GM12873 (cell line): ENCODE measurements around the gene TMOD1.

Experiments used
- TF ChIP-seq, protein P1 (sequence below): IDR thresholded peaks from 2 replicates; pipeline ENCODE4 v1.5.1; 2012; ENCODE audit warnings: low read depth, mild to moderate bottlenecking, moderate library complexity, low read length, control low read depth; ENCODE audit not compliant: insufficient read depth; ENCODE audit errors: missing control alignments

TMOD1 gene

DNA sequence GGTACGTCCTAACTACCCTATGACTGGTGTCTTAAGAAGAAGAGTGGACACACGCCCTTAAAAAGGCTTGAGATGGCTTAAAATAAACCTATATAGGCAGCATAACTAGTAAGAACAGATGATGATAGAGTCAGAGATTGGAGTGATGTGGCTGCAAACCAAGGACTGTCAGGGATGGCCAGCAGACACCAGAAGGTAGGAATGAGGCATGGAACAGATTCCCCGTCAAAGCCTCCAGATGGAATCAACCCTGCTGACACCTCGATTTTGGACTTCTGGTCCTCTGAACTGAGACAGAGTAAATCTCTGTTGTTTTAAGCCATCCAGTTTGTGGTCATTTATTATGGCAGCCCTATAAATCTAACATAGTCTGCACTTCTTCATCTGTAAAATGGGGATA lies 7.4 kb downstream of the TMOD1 start:
- TF ChIP-seq, protein P1, sequence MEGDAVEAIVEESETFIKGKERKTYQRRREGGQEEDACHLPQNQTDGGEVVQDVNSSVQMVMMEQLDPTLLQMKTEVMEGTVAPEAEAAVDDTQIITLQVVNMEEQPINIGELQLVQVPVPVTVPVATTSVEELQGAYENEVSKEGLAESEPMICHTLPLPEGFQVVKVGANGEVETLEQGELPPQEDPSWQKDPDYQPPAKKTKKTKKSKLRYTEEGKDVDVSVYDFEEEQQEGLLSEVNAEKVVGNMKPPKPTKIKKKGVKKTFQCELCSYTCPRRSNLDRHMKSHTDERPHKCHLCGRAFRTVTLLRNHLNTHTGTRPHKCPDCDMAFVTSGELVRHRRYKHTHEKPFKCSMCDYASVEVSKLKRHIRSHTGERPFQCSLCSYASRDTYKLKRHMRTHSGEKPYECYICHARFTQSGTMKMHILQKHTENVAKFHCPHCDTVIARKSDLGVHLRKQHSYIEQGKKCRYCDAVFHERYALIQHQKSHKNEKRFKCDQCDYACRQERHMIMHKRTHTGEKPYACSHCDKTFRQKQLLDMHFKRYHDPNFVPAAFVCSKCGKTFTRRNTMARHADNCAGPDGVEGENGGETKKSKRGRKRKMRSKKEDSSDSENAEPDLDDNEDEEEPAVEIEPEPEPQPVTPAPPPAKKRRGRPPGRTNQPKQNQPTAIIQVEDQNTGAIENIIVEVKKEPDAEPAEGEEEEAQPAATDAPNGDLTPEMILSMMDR, result no peak

DNA sequence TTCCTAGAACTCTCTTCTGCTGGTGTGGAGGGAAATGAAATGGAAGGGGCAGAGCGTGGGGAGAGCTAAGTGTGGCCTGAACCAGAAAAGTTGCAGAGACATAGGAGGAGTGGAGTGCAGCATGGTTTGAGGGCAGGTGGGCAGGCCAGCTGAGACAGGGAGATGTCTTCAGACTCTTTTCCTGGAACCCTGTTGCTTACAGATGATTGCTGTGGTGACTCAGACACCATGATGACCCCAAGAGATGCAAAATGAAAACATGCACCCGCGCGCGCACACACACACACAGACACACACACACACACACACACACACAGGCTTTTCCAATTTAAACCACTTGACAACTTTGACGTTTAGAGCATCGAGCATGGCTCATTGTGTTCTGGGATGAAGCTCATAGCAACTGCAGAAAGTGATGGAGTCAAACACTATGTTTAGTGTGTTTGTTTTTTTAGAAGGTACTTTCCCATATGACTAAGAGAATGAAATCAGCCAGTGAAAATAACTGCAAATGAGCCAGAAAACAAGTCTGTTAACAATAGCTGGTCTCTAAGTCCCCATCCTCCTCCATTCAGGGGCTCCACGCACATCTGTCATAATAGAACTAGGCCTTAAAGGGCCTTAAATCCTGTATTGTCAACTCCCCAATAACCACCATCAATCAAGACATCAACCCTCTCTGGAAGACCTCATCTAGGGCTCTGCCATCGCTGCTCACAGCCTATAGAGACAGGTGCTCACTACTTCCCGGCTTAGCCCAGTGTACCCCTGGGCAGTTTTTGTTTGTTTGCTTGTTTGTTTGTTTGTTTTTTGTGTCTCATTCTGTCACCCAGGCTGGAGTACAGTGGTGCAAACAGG lies 9.6 kb downstream of the TMOD1 start:
- TF ChIP-seq, protein P1, result no peak

DNA sequence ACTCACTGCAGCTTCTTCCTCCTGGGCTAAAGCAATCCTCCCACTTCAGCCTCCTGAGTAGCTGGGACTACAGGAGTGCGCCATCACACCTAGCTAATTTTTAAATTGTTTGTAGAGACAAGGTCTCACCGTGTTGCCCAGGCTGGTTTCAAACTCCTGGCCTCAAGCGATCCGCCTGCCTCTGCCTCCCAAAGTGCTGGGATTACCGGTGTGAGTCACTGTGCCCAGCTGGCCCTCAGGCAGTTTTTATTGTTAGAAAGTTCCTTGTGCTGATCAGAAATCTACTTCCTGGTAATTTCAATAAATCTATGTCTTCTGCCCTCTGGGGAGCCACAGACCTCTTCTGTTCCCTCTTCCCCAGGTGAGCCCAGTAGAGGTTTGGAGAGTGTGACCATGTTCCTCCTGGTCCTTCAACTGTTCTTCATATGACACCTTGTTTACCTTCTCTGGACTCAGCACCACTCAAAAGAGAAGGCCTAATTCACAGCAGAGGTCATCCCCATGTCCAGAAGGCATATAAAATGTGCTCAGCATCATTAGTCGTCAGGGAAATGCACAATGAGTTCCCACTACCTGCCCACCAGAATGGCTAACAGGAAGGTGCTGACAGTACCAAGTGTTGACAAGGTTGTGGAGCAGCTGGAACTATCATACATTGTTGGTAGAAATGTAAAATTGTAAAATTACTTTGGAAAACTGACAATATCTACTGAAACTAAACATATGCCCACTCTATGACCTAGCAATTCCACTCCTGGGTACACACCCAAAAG lies 10.4 kb downstream of the TMOD1 start:
- TF ChIP-seq, protein P1, result no peak

DNA sequence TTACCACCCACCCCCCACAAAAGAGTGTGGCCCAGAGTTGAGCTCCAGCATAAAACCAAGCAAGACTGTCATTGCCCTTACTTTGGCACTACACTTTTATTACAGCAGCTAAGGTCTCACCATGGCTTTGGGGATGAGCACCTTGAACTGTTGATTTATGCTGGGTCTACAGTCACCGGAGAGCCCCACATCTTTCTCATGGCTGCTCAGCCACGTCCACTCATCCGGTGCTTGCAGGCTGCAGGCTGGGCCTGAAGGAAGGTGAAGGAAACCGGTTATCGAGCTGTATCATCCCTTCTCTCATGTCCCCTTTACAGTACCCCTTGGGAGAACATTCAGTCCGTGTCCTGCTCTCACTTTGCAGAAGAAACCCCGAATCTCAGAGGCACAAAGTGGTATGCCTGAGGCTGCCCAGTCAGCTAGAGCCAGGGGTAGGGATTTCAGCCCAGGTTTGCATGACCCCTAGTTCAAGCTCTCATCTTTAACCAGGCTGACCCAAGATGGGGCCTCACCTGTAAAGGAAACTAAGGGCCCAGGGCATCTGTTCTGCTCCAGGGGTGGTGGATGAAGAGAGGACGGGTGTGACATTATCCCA lies 11.6 kb downstream of the TMOD1 start:
- TF ChIP-seq, protein P1, result no peak

DNA sequence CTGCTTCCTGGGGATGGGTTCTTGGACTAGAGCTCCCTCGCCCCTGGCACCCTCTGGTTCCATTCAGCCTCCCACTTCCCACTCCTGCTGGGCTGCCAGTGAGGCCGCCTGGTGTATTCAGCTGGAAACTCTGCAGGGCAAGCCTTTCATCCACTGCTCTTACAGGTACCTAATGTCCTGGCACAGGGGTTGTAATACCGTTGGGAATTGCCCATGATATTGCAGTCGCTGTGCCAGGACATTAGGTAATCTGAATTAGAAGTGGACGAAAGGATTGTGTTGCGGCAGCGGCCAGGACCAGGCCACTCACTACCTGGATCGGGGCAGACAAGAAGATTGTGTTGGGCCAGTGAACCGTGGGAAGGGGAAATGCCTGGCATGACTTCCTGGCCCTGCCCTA lies 13.1 kb downstream of the TMOD1 start:
- TF ChIP-seq, protein P1, result no peak

DNA sequence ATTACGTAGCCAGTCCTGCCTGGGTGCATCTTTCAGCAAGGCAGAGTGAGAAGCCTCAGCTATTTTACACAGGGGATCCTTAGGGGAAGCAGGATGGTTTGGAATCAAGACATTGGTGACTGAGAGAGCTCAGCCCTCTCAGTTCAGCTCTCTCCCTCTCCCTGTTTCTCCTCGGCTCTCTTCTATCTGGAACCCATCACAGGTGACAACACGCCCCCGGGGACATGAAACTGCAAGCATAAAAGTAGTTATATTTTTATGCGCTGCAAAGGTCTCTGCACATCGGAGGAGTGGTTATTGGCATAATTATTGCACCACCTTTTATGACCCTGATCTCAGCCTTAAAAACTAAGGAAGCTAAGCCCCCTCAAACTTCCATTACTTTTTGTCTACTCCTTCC lies 14.2 kb downstream of the TMOD1 start:
- TF ChIP-seq, protein P1, result no peak

DNA sequence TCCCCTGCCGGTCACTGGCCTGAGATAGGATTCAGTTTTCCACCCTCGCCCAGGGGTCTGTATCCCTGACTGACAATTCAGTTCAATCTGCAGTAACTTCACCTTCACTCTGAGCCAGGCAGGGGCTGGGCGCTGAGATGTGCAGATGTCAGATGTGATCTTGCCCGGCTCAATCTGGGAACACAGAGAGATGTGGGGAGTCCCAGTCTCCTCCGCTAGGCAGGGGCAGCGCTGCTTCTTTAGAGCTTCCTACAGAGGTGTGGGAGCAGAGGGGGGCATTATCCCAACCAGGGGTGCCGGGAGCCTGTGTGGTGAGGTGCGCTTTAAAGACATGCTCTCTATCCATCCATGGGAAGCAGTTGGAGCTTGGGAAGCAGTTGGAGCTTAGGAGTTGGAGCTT lies 14.6 kb downstream of the TMOD1 start:
- TF ChIP-seq, protein P1, result no peak
